K562 (cell line): ENCODE data around the gene KCNG3. TPM values are rescaled to one million over a fixed set of nuclear protein-coding genes. Genes with fewer than 3 reads are reported as not detected.
A peak's percentile ranks its signal among the peaks of the same experiment; 100 is the strongest.

Source experiments
- ATAC-seq: fragments of 200-7000 bp; cut with Tn5 transposase; 3 replicates; pipeline ENCODE4 v1.9.1; 2020; ENCODE audit warnings: moderate library complexity
- BruUV-seq: library from RNA; stranded (reverse); fragments of 400-500 nt; replicated peaks from 2 replicates; lab custom pipeline; 2021; lab: Mats Ljungman, UMichigan
- CTCF ChIA-PET: fragments of 300-600 bp; formaldehyde crosslinking; extraction: SDS; loops from one replicate; lab custom pipeline; 2021; ENCODE audit warnings: low intra/inter-chr PET ratio; lab: Yijun Ruan, JAX
- POLR2A ChIA-PET: fragments of 300-600, 350-650 bp; sonication (Branson Sonifier 250); formaldehyde crosslinking; extraction: SDS; loops from one replicate; lab custom pipeline; 2021; ENCODE audit warnings: antibody characterized with exemption, inconsistent platforms; lab: Yijun Ruan, JAX
- DNase-seq, 4 experiments: peaks; one replicate each; pipeline versions ENCODE4 v3.0.0 to v3.0.0-alpha.2; 2011 to 2018; ENCODE audit warnings: low spot score in 3 of 4, mixed read lengths in 3 of 4; ENCODE audit errors: extremely low read depth in 1 of 4
- FAIRE-seq: peaks from 2 replicates; lab custom pipeline; 2011; peaks lifted over from hg19 to GRCh38; lab: Jason Lieb, UNC
- H2AFZ ChIP-seq: 2 replicates; pipeline ENCODE4 v1.6.0; 2011; ENCODE audit warnings: low read depth, low read length, control low read depth, inconsistent platforms
- H3K27ac ChIP-seq: fragments of 200-600 bp; 3 replicates; pipeline ENCODE4 v1.8.0; 2011; ENCODE audit warnings: low read depth, mild to moderate bottlenecking, control low read depth, inconsistent platforms, low read length, moderate library complexity, mixed read lengths; ENCODE audit errors: extremely low read depth
- H3K27me3 ChIP-seq, 2 experiments: fragments of 300-600 bp in 1 of 2; 2 replicates in 1 of 2; 3 replicates in 1 of 2; pipeline versions ENCODE4 v1.6.0 to v1.8.0; 2011; ENCODE audit warnings: inconsistent platforms in 2 of 2, low read length in 2 of 2, mild to moderate bottlenecking in 1 of 2, mixed read lengths in 1 of 2, moderate library complexity in 1 of 2; ENCODE audit not compliant: control insufficient read depth in 2 of 2, insufficient read depth in 2 of 2
- H3K36me3 ChIP-seq: fragments of 300-600 bp; 3 replicates; pipeline ENCODE4 v1.8.0; 2011; ENCODE audit warnings: mild to moderate bottlenecking, low read length, inconsistent platforms; ENCODE audit not compliant: control insufficient read depth, insufficient read depth
- H3K4me1 ChIP-seq, 2 experiments: fragments of 200-600 bp in 1 of 2; replicated peaks in 1 of 2; 2 replicates in 1 of 2; 3 replicates in 1 of 2; pipeline versions ENCODE4 v1.5.1 to v1.8.0; 2011; ENCODE audit warnings: inconsistent platforms in 2 of 2, low read length in 2 of 2, mild to moderate bottlenecking in 1 of 2, mixed read lengths in 1 of 2, moderate library complexity in 1 of 2; ENCODE audit not compliant: control insufficient read depth in 2 of 2, insufficient read depth in 2 of 2
- H3K4me2 ChIP-seq: 2 replicates; pipeline ENCODE4 v1.6.1; 2011; ENCODE audit warnings: low read length, control low read depth, inconsistent platforms, mixed read lengths; ENCODE audit not compliant: insufficient read depth
- H3K4me3 ChIP-seq: fragments of 200-600 bp; sonication (generic), shearing (Covaris generic); 2 replicates; pipeline ENCODE4 v1.5.1; 2016; ENCODE audit warnings: control low read depth, inconsistent platforms
- H3K79me2 ChIP-seq: fragments of 200-600 bp; 3 replicates; pipeline ENCODE4 v1.8.0; 2011; ENCODE audit warnings: low read length, inconsistent platforms; ENCODE audit not compliant: control insufficient read depth, insufficient read depth
- H3K9ac ChIP-seq, 2 experiments: 2 replicates each; pipeline versions ENCODE4 v1.6.0 to v1.6.1; 2011; ENCODE audit warnings: low read depth in 2 of 2, low read length in 2 of 2, control low read depth in 1 of 2, inconsistent platforms in 1 of 2, mild to moderate bottlenecking in 1 of 2, mixed read lengths in 1 of 2; ENCODE audit not compliant: insufficient read depth in 1 of 2
- H3K9me1 ChIP-seq: one replicate; pipeline ENCODE4 v1.6.0; 2011; ENCODE audit warnings: inconsistent platforms, mild to moderate bottlenecking, low read length, moderate library complexity; ENCODE audit not compliant: control insufficient read depth, insufficient read depth
- H3K9me3 ChIP-seq: replicated peaks from 2 replicates; pipeline ENCODE4 v1.5.1; 2011; ENCODE audit warnings: low read depth, low read length, inconsistent platforms; ENCODE audit not compliant: control insufficient read depth, insufficient read depth
- H4K20me1 ChIP-seq: replicated peaks from 2 replicates; pipeline ENCODE4 v1.6.1; 2011; ENCODE audit warnings: low read length, inconsistent platforms, mixed read lengths; ENCODE audit not compliant: control insufficient read depth, insufficient read depth
- CC2D1A ChIP-seq: fragments of 450-650 bp; IDR thresholded peaks from 2 replicates; pipeline ENCODE4 v1.6.1; 2017; ENCODE audit warnings: mild to moderate bottlenecking
- FOXM1 ChIP-seq, 2 experiments: fragments of 450-650 bp in 1 of 2; sonication (generic) in 1 of 2; formaldehyde crosslinking in 1 of 2; IDR thresholded peaks; 2 replicates each; pipeline versions ENCODE4 v1.6.1 to v1.9.0; 2017 to 2022; ENCODE audit warnings: low read depth in 2 of 2, mild to moderate bottlenecking in 2 of 2, missing genetic modification reagents in 1 of 2, moderate library complexity in 1 of 2
- L3MBTL2 ChIP-seq: fragments of 450-650 bp; IDR thresholded peaks from 2 replicates; pipeline ENCODE4 v1.6.1; 2016; ENCODE audit warnings: mild to moderate bottlenecking, moderate library complexity
- MAZ ChIP-seq, 2 experiments: fragments of 450-650 bp in 1 of 2; sonication (generic) in 1 of 2; formaldehyde crosslinking; IDR thresholded peaks in 1 of 2; conservative IDR thresholded peaks in 1 of 2; 2 replicates each; pipeline versions ENCODE4 v1.4.0 to v1.5.0; 2020; ENCODE audit warnings: mild to moderate bottlenecking in 1 of 2, missing genetic modification reagents in 1 of 2
- MTF1 ChIP-seq: fragments of 250-450 bp; sonication (Bioruptor Pico); IDR thresholded peaks from 2 replicates; pipeline ENCODE4 v1.9.0; 2021; ENCODE audit warnings: moderate library complexity, mild to moderate bottlenecking, inconsistent platforms, borderline replicate concordance
- NFYB ChIP-seq: IDR thresholded peaks from 2 replicates; pipeline ENCODE4 v1.6.1; 2011; ENCODE audit warnings: mild to moderate bottlenecking, moderate library complexity; ENCODE audit not compliant: insufficient read length; ENCODE audit errors: extremely low read depth
- POLR3A ChIP-seq: IDR thresholded peaks from 2 replicates; pipeline ENCODE4 v1.6.1; 2011; ENCODE audit warnings: borderline replicate concordance, mild to moderate bottlenecking, moderate library complexity; ENCODE audit not compliant: insufficient read length, insufficient read depth; ENCODE audit errors: extremely low read depth
- TEAD1 ChIP-seq, 2 experiments: fragments of 450-650 bp in 1 of 2; sonication (generic) in 1 of 2; formaldehyde crosslinking; IDR thresholded peaks; 2 replicates each; pipeline versions ENCODE4 v1.4.0 to v1.8.0; 2020 to 2022; ENCODE audit warnings: mild to moderate bottlenecking in 2 of 2, missing genetic modification reagents in 1 of 2
- TEAD4 ChIP-seq, 2 experiments: sonication (generic) in 1 of 2; formaldehyde crosslinking in 1 of 2; IDR thresholded peaks; 2 replicates each; pipeline versions ENCODE4 v1.6.1 to v1.8.0; 2012 to 2022; ENCODE audit warnings: borderline replicate concordance in 1 of 2, inconsistent platforms in 1 of 2, low read length in 1 of 2, mild to moderate bottlenecking in 1 of 2, missing genetic modification reagents in 1 of 2
- WGBS: fragments of 100-300 bp; shearing (Covaris generic); methylation state at CpG from one replicate; pipeline ENCODE4 v1.1.6; 2016; ENCODE audit warnings: low coverage, mixed read lengths; ENCODE audit not compliant: insufficient coverage; ENCODE audit errors: missing lambda C conversion rate; 5-methylcytosine and 5-hydroxymethylcytosine counted together
- in situ Hi-C: fragments of 300-500 bp; cut with MboI; formaldehyde crosslinking; loops from 4 replicates; pipeline ENCODE4 v1.15.0; 2018; ENCODE audit warnings: inconsistent platforms, mixed read lengths
- intact Hi-C: fragments of 100-400 bp; cut with micrococcal nuclease; formaldehyde crosslinking; loops from 2 replicates; pipeline ENCODE4 v1.14.2; 2022
- polyA plus RNA-seq, 8 experiments: library from polyadenylated mRNA; depleted of rRNA in 4 of 8; stranded (reverse) in 5 of 8; unstranded in 3 of 8; fragments of >200 nt; fragmentation: Nextera tagmentation in 2 of 8; fragmentation: Illumina TruSeq in 1 of 8; extraction: Ambion mirVana in 2 of 8; extraction: Trizol in 1 of 8; gene quantifications; 2 replicates each; pipeline versions ENCODE4 v1.2.1 to v1.2.3, GENCODE V29; 2011 to 2014; ENCODE audit warnings: inconsistent platforms in 1 of 8, missing spikeins in 1 of 8
- total RNA-seq, 7 experiments: library from RNA; depleted of rRNA in 6 of 7; stranded (reverse); fragments of >200 nt in 6 of 7; fragmentation: Illumina TruSeq in 2 of 7; extraction: Trizol in 2 of 7; gene quantifications; 2 replicates each; pipeline versions ENCODE4 v1.2.1 to v1.2.3, GENCODE V29; 2011 to 2021; ENCODE audit warnings: low replicate concordance in 1 of 7
- TF ChIP-seq, protein P1 (sequence below): sonication (generic); formaldehyde crosslinking; IDR thresholded peaks from 2 replicates; pipeline ENCODE4 v1.8.0; 2022; ENCODE audit warnings: mild to moderate bottlenecking, missing genetic modification reagents
- TF ChIP-seq, protein P2 (sequence below), 2 experiments: IDR thresholded peaks; 2 replicates each; pipeline ENCODE4 v1.6.1; 2011; ENCODE audit warnings: borderline replicate concordance in 1 of 2, control low read depth in 1 of 2, low read depth in 1 of 2, low read length in 1 of 2, mild to moderate bottlenecking in 1 of 2, mixed read lengths in 1 of 2, moderate library complexity in 1 of 2; ENCODE audit not compliant: insufficient read depth in 1 of 2, insufficient read length in 1 of 2, poor library complexity in 1 of 2, severe bottlenecking in 1 of 2; ENCODE audit errors: extremely low read depth in 1 of 2

The KCNG3 gene
- total and polyA plus RNA-seq, 9 of the 15 experiments (the other 6 are each of a cell fraction or from before 2014, with no cell fraction given), result not detected

DNA sequence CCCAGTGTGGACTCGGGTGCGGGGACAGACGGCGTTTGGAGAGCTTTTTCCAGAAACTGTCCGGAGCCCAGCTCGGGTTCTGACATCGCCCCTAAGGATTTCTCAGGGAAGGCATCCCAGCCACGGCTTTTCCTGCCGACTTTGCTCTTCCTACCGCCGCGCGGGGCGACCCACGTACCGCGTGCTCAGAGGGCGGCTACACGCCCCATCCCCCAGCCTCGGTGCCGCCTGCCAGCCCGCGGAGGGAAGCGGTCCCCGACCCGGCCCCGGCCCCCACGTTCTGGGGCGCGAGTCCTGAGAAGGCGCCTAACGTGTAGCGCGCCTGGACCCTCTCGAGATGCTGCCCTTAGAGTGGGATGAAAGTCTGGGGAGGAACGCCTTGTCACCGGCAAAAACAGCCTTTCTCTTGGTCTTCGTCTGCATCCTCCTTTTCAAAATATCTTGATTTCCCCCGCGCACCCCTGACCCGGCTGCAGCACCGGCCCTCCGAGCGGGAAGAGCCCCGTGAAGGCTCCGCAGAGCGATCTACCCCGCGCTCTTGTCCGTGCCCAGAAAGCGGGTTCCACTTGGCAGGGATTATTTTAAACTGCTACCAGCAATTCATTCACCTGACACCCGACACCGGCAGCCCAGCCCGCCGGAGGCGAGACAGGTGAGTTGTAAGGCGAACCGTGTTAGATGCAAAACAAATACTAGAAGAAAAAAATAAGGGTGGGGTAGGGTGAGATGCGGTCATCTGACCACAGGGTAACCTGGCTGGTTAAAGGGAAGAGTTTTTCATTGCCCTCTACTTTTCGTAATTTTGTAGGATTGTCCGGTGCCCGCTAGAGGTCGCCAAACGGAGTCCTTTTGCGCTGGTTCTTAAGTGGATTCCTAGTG lies 812 bp upstream of the KCNG3 start:
- in situ Hi-C loops, result no loop called here
- intact Hi-C loops, result loop anchor here (1.0 to 2.0 kb wide), 2 partner anchors 169 to 276 kb away; no protein-coding TSS in a partner anchor
- POLR2A ChIA-PET, result no interaction called here
- no peak for TF ChIP-seq POLR3A
- TF ChIP-seq MTF1 (CRISPR knock-in tag), result no peak
- TF ChIP-seq MAZ (CRISPR knock-in tag; conservative IDR thresholded peaks at IDR 0.05 in 1 of 2, IDR thresholded peaks at IDR 0.05 in 1 of 2), result 0 out of 4 replicates have a peak, but pooled peaks of 1 of the 2 experiments have one; percentile 22
- TF ChIP-seq, protein P1, sequence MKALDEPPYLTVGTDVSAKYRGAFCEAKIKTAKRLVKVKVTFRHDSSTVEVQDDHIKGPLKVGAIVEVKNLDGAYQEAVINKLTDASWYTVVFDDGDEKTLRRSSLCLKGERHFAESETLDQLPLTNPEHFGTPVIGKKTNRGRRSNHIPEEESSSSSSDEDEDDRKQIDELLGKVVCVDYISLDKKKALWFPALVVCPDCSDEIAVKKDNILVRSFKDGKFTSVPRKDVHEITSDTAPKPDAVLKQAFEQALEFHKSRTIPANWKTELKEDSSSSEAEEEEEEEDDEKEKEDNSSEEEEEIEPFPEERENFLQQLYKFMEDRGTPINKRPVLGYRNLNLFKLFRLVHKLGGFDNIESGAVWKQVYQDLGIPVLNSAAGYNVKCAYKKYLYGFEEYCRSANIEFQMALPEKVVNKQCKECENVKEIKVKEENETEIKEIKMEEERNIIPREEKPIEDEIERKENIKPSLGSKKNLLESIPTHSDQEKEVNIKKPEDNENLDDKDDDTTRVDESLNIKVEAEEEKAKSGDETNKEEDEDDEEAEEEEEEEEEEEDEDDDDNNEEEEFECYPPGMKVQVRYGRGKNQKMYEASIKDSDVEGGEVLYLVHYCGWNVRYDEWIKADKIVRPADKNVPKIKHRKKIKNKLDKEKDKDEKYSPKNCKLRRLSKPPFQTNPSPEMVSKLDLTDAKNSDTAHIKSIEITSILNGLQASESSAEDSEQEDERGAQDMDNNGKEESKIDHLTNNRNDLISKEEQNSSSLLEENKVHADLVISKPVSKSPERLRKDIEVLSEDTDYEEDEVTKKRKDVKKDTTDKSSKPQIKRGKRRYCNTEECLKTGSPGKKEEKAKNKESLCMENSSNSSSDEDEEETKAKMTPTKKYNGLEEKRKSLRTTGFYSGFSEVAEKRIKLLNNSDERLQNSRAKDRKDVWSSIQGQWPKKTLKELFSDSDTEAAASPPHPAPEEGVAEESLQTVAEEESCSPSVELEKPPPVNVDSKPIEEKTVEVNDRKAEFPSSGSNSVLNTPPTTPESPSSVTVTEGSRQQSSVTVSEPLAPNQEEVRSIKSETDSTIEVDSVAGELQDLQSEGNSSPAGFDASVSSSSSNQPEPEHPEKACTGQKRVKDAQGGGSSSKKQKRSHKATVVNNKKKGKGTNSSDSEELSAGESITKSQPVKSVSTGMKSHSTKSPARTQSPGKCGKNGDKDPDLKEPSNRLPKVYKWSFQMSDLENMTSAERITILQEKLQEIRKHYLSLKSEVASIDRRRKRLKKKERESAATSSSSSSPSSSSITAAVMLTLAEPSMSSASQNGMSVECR (CRISPR knock-in tag), result 0 out of 2 replicates have a peak, but pooled peaks have one; percentile 31
- peak in 1 of 2 experiments; percentile 85; a peak in 2 of 4 replicates for TF ChIP-seq TEAD1 (CRISPR knock-in tag; IDR thresholded peaks at IDR 0.05)
- TF ChIP-seq CC2D1A, result 0 out of 2 replicates have a peak, but pooled peaks have one; percentile 25
- no peak for TF ChIP-seq FOXM1 (IDR thresholded peaks at IDR 0.05; ENCODE audit: low read depth)
- TF ChIP-seq FOXM1 (CRISPR knock-in tag; IDR thresholded peaks at IDR 0.05; ENCODE audit: low read depth), result peak; percentile 67; the same call in 1 of the 2 replicates
- TF ChIP-seq NFYB, result no peak
- peak; percentile 60 for TF ChIP-seq L3MBTL2
- TF ChIP-seq, protein P2, sequence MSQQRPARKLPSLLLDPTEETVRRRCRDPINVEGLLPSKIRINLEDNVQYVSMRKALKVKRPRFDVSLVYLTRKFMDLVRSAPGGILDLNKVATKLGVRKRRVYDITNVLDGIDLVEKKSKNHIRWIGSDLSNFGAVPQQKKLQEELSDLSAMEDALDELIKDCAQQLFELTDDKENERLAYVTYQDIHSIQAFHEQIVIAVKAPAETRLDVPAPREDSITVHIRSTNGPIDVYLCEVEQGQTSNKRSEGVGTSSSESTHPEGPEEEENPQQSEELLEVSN (IDR thresholded peaks at IDR 0.05; ENCODE audit: borderline replicate concordance in 1 of 2, extremely low read depth in 1 of 2, insufficient read depth in 1 of 2, insufficient read length in 1 of 2, low read depth in 1 of 2, low read length in 1 of 2, poor library complexity in 1 of 2, severe bottlenecking in 1 of 2), result peak in 1 of 2 experiments; percentile 79
- TF ChIP-seq TEAD4 (IDR thresholded peaks at IDR 0.05; ENCODE audit: low read length), result no peak
- TF ChIP-seq TEAD4 (CRISPR knock-in tag; IDR thresholded peaks at IDR 0.05; ENCODE audit: borderline replicate concordance), result peak; percentile 89; the same call in 1 of the 2 replicates

More for the DNA sequence above, 812 bp upstream of the KCNG3 start:
- no TSS peak for BruUV-seq
- Histone ChIP-seq H3K9me3 (no peaks in the 10 kb centered on the region), H3K4me2 (peak overlapping the region; percentile 36), H3K4me1 (peaks cover 0 to 17% of the 10 kb centered on the region in 2 experiments; a peak in 2 of 5 replicates), H3K79me2 (no peaks in the 10 kb centered on the region), H4K20me1 (no peaks in the 10 kb centered on the region), H3K27ac (no peak overlapping the region), H3K9me1 (no peaks in the 10 kb centered on the region), H3K4me3 (peak overlapping the region; percentile 36), H2AFZ (peak overlapping the region; percentile 21), H3K9ac (peak overlapping the region in 1 of 2 experiments; percentile 81; a peak in 3 of 4 replicates), H3K36me3 (no peaks in the 10 kb centered on the region), H3K27me3 (peaks cover 11 to 19% of the 10 kb centered on the region in 2 experiments; a peak in 4 of 5 replicates)
- DNase-seq, result peak; percentile 62 to 77 (median 69)
- peak; percentile 91 for ATAC-seq
- peak; percentile 95 for FAIRE-seq
- WGBS, result 4% methylated on average over 47 of the region's 65 CpGs
- CTCF ChIA-PET, result interaction anchor here (1.1 to 2.0 kb wide), 3 partner anchors 169 to 364 kb away, joined by 3 to 9 read pairs (median 6); no protein-coding TSS in a partner anchor
